Mesothelial cell of epicardium (in vitro differentiated cells): ENCODE data around the gene KLF1. TPM values are rescaled to one million over a fixed set of nuclear protein-coding genes. Genes with fewer than 3 reads are reported as not detected.
"Not testable (repeated sequence)": the region's sequence is repeated elsewhere in the genome, so short reads cannot be mapped to it uniquely, and the experiment has no call there.

Experiments
- DNase-seq, 2 experiments: peaks; one replicate each; pipeline ENCODE4 v3.0.0; 2021; ENCODE audit warnings: low spot score in 2 of 2; ENCODE audit not compliant: unreplicated experiment in 2 of 2
- H3K27ac Mint-ChIP-seq: 2 replicates; pipeline ENCODE4 v1.8.0; 2021; ENCODE audit warnings: mixed read lengths
- H3K27me3 Mint-ChIP-seq: 2 replicates; pipeline ENCODE4 v1.8.0; 2021; ENCODE audit warnings: low read depth, mixed read lengths
- H3K36me3 Mint-ChIP-seq: 2 replicates; pipeline ENCODE4 v1.8.0; 2021; ENCODE audit warnings: mixed read lengths
- H3K4me1 Mint-ChIP-seq: 2 replicates; pipeline ENCODE4 v1.8.0; 2021; ENCODE audit warnings: mixed read lengths
- H3K4me3 Mint-ChIP-seq: 2 replicates; pipeline ENCODE4 v1.8.0; 2021; ENCODE audit warnings: mild to moderate bottlenecking, moderate library complexity, mixed read lengths
- H3K9me3 Mint-ChIP-seq: 2 replicates; pipeline ENCODE4 v1.8.0; 2021; ENCODE audit warnings: mixed read lengths
- CTCF ChIP-seq: fragments of 200-600 bp; sonication (generic); IDR thresholded peaks from one replicate; pipeline ENCODE4 v1.5.0; 2021; ENCODE audit warnings: antibody characterized with exemption; ENCODE audit not compliant: unreplicated experiment
- total RNA-seq: library from RNA; stranded (reverse); gene quantifications from 3 replicates; pipeline ENCODE4 v1.2.1, GENCODE V29; 2021

Gene KLF1
- total RNA-seq, 1 donor from 2014 or later, result 0.13 TPM

DNA sequence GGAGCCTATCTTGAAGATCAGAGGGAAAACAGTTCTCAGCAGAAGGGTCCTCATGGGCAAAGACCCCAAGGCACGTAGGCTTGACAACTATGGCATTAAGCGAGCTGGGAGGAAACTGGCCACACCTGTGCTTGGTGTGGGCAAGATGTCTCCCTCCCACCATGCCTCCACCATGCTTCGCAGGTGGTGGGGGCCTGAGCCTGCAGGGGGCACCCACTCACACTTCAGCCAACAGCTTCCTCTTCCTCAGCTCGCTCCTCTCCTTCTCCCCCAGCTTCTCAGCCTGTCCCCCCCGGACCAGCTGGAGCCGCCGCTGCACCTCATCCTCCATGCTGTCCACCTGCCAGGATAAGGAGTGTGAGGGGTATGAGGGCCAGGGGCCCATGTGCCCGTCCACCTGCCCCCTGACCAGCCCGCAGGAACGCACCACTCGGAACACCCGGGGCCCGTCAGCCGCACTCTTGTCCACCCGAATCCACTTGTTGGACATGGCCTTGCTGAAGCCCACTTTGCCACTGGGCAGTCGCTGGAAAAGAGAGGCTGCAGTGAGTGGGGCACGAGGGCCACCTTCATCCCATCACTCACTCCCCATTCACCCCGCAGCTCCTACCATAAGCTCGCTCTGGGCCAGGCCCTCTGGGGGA lies 43.1 kb upstream of the KLF1 start:
- TF ChIP-seq CTCF, result no peak
- Mint-ChIP-seq H3K4me3 (no peak overlapping the region), H3K27ac (no peak overlapping the region), H3K9me3 (no peaks in the 10 kb centered on the region), H3K27me3 (no peaks in the 10 kb centered on the region), H3K36me3 (peaks cover 17% of the 10 kb centered on the region), H3K4me1 (peaks cover 15% of the 10 kb centered on the region)
- no peak for DNase-seq

DNA sequence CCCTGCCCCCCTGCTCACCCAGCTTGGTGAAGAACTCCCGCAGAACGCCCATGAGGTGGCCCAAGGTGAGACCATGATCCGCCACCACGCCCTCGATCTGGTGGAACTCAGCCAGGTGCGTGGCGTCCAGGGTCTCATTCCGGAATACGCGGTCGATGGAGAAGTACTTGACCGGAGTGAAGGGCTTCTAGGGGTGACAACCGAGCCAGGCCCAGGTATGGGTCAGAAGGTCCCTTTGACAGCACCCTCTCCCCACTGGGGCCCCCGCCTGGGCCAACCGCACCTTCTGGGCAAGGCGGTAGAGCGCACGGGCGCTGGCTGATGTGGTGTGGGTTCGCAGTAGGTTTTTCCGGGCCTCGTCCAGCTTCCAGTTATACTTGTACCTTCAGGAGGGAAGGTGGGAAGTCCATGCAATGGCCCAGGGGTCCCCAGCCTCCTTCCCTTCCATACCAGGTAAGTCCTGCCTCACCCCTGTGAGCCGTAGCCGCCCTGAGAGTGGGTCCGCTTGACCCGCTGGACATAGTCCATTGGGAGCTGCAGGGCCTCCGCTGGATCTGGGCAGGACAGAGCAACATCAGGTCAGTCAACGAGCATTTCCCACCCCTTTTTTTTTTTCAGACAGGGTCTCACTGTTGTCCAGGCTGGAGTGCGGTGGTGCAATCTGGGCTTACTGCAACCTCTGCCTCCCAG lies 37.8 kb upstream of the KLF1 start:
- Mint-ChIP-seq H3K4me1 (peaks cover 3% of the 10 kb centered on the region), H3K4me3 (no peak overlapping the region), H3K9me3 (no peaks in the 10 kb centered on the region), H3K27ac (no peak overlapping the region), H3K36me3 (peaks cover 36% of the 10 kb centered on the region), H3K27me3 (no peaks in the 10 kb centered on the region)
- no peak for TF ChIP-seq CTCF
- DNase-seq, result no peak

DNA sequence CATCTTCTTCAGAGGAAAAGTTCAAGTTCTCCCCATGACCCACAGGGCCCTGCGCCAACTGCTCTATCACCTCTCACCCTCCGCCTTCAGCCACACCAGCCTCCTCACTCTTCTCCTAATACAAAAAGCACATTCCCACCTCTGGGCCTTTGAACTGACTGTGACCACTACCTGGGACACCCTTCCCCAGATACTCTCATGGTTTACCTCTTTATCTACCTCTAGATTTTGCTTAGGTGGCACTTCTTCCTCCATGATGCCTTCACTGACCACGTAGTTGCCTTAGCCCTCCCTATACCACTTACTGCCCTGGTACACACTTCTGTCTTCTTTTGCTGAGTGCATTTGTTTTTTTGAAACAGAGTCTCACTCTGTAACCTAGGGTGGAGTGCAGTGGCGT lies 36.0 kb upstream of the KLF1 start:
- H3K4me3 Mint-ChIP-seq, result no peak overlapping the region
- H3K36me3 Mint-ChIP-seq, result peaks cover 27% of the 10 kb centered on the region

DNA sequence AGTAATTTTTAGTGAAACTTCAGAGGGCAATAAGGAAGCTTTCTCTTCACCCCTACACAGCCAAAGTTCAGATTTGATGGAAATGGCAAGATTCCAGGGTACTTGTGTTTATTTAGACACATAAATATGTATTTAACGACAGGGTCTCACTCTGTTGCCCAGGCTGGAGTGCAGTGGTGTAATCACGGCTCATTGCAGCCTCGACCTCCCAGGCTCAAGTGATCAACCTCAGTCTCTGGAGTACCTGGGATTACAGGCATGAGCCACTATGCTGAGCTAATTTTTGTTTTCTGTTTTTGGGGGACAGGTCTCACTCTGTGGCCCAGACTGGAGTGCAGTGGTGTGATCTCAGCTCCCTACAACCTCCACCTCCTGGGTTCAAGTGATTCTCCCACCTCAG lies 34.0 kb upstream of the KLF1 start:
- H3K9me3 Mint-ChIP-seq, result no peaks in the 10 kb centered on the region
- H3K27me3 Mint-ChIP-seq, result no peaks in the 10 kb centered on the region
- peaks cover 10% of the 10 kb centered on the region for H3K4me1 Mint-ChIP-seq
- peak overlapping the region; percentile 96 for H3K27ac Mint-ChIP-seq
- peaks cover 19% of the 10 kb centered on the region for H3K36me3 Mint-ChIP-seq
- TF ChIP-seq CTCF, result no peak
- H3K4me3 Mint-ChIP-seq, result no peak overlapping the region
- DNase-seq, result no peak

More for the DNA sequence above, 36.0 kb upstream of the KLF1 start:
- Mint-ChIP-seq H3K4me1 (peaks cover 10% of the 10 kb centered on the region), H3K27me3 (no peaks in the 10 kb centered on the region), H3K9me3 (no peaks in the 10 kb centered on the region), H3K27ac (no peak overlapping the region)
- no peak for DNase-seq
- no peak for TF ChIP-seq CTCF

GRCh38 chr19:12918253-12918652 lies 31.3 kb upstream of the KLF1 start:
- no peak overlapping the region for H3K4me3 Mint-ChIP-seq
- TF ChIP-seq CTCF, result no peak
- no peaks in the 10 kb centered on the region for H3K27me3 Mint-ChIP-seq
- no peaks in the 10 kb centered on the region for H3K9me3 Mint-ChIP-seq
- H3K4me1 Mint-ChIP-seq, result peaks cover 19% of the 10 kb centered on the region
- H3K27ac Mint-ChIP-seq, result no peak overlapping the region
- DNase-seq, result no peak
- H3K36me3 Mint-ChIP-seq, result peaks cover 9% of the 10 kb centered on the region

DNA sequence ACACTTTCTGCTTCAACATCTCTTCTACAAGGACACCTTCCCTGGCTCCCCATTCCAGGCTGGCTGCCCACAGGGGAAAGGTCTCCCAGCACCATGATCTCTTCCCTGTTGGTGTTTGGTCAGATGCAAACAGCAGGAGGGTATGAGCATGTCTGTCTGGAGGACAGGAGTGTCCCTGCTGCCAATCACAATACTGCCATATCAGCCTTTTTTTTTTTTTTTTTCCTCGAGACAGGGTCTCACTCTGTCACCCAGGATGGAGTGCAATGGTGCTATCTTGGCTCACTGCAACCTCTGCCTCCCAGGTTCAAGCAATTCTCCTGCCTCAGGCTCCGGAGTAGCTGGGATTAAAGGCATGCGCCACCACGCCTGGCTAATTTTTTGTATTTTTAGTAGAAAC lies 28.9 kb upstream of the KLF1 start:
- not testable (repeated sequence) for DNase-seq, H3K36me3 Mint-ChIP-seq, H3K4me3 Mint-ChIP-seq, H3K27me3 Mint-ChIP-seq, H3K9me3 Mint-ChIP-seq, H3K27ac Mint-ChIP-seq
- peaks cover 31% of the 10 kb centered on the region for H3K4me1 Mint-ChIP-seq
